SK-N-SH (cell line): ENCODE results near the gene LRRC8C. TPM values are rescaled to one million over a fixed set of nuclear protein-coding genes. Genes with fewer than 3 reads are reported as not detected.

Source experiments
- CTCF ChIA-PET: fragments of 300-600, 350-600 bp; formaldehyde crosslinking; extraction: SDS; loops from one replicate; lab custom pipeline; 2021; lab: Yijun Ruan, JAX
- POLR2A ChIA-PET: fragments of 350-600 bp; sonication (Branson Sonifier 250); formaldehyde crosslinking; extraction: SDS; loops from one replicate; lab custom pipeline; 2020; ENCODE audit warnings: antibody characterized with exemption, inconsistent platforms; lab: Yijun Ruan, JAX
- DNase-seq: peaks from one replicate; pipeline ENCODE4 v3.0.0; 2012
- H2AFZ ChIP-seq: fragments of 200-600 bp; sonication (generic); 2 replicates; pipeline ENCODE4 v1.8.1; 2016; ENCODE audit warnings: antibody characterized with exemption, mild to moderate bottlenecking, low read depth
- H3F3A ChIP-seq: fragments of 200-600 bp; sonication (generic); replicated peaks from 2 replicates; pipeline ENCODE3; 2016; ENCODE audit warnings: antibody characterized with exemption, mild to moderate bottlenecking; ENCODE audit not compliant: insufficient read depth
- H3K27ac ChIP-seq, 2 experiments: fragments of 200-500 bp in 1 of 2; fragments of 200-600 bp in 1 of 2; sonication (Bioruptor generic) in 1 of 2; sonication (generic), shearing (Covaris generic) in 1 of 2; 2 replicates each; pipeline versions ENCODE4 v1.5.1 to v1.6.1; 2014 to 2016; ENCODE audit warnings: low read depth in 2 of 2, inconsistent platforms in 1 of 2, low read length in 1 of 2, mild to moderate bottlenecking in 1 of 2, mixed read lengths in 1 of 2
- H3K27me3 ChIP-seq: fragments of 200-600 bp; sonication (generic), shearing (Covaris generic); 2 replicates; pipeline ENCODE4 v1.6.1; 2016; ENCODE audit warnings: mixed run types; ENCODE audit not compliant: insufficient read depth
- H3K36me3 ChIP-seq, 2 experiments: fragments of 200-500 bp in 1 of 2; fragments of 200-600 bp in 1 of 2; sonication (Bioruptor generic) in 1 of 2; sonication (generic) in 1 of 2; replicated peaks in 1 of 2; 2 replicates each; pipeline versions ENCODE3 to v1.5.1; 2014 to 2016; ENCODE audit warnings: low read length in 1 of 2, mild to moderate bottlenecking in 1 of 2; ENCODE audit not compliant: insufficient read depth in 2 of 2, control insufficient read depth in 1 of 2
- H3K4me1 ChIP-seq, 2 experiments: fragments of 200-500 bp in 1 of 2; fragments of 200-600 bp in 1 of 2; sonication (Bioruptor generic) in 1 of 2; sonication (generic), shearing (Covaris generic) in 1 of 2; 2 replicates each; pipeline versions ENCODE4 v1.5.1 to v1.6.1; 2014 to 2016; ENCODE audit warnings: low read depth in 1 of 2, low read length in 1 of 2, mixed run types in 1 of 2; ENCODE audit not compliant: insufficient read depth in 2 of 2, control insufficient read depth in 1 of 2
- H3K4me2 ChIP-seq: fragments of 200-600 bp; sonication (generic), shearing (Covaris generic); 2 replicates; pipeline ENCODE4 v1.6.1; 2017; ENCODE audit warnings: mixed run types
- H3K4me3 ChIP-seq, 2 experiments: fragments of 200-500 bp in 1 of 2; fragments of 200-600 bp in 1 of 2; sonication (Bioruptor generic) in 1 of 2; sonication (generic), shearing (Covaris generic) in 1 of 2; 2 replicates each; pipeline versions ENCODE4 v1.5.1 to v1.8.1; 2014 to 2016; ENCODE audit warnings: low read depth in 2 of 2, inconsistent platforms in 1 of 2, low read length in 1 of 2, mild to moderate bottlenecking in 1 of 2, mixed read lengths in 1 of 2, moderate library complexity in 1 of 2
- H3K79me2 ChIP-seq: fragments of 200-600 bp; sonication (generic); 2 replicates; pipeline ENCODE4 v1.8.1; 2017; ENCODE audit warnings: mild to moderate bottlenecking; ENCODE audit not compliant: insufficient read depth
- H3K9ac ChIP-seq: fragments of 200-600 bp; sonication (generic); 2 replicates; pipeline ENCODE4 v1.6.1; 2017; ENCODE audit warnings: mixed run types
- H3K9me2 ChIP-seq: fragments of 200-600 bp; sonication (generic); 2 replicates; pipeline ENCODE4 v1.6.1; 2017; ENCODE audit warnings: mixed run types
- H3K9me3 ChIP-seq: fragments of 200-600 bp; sonication (generic); 2 replicates; pipeline ENCODE4 v1.6.1; 2017; ENCODE audit warnings: mixed run types, mild to moderate bottlenecking, moderate library complexity
- H4K20me1 ChIP-seq: fragments of 200-600 bp; sonication (generic); 2 replicates; pipeline ENCODE4 v1.6.1; 2017; ENCODE audit warnings: mild to moderate bottlenecking, mixed run types; ENCODE audit not compliant: insufficient read depth
- CHD2 ChIP-seq: fragments of 150-350 bp; IDR thresholded peaks from 2 replicates; pipeline ENCODE4 v1.6.1; 2018; ENCODE audit warnings: low read length; ENCODE audit not compliant: partially characterized antibody
- CTCF ChIP-seq: fragments of 200-600 bp; sonication (generic); IDR thresholded peaks from 2 replicates; pipeline ENCODE4 v1.6.1; 2017; ENCODE audit warnings: antibody characterized with exemption, mild to moderate bottlenecking, moderate library complexity
- ELF1 ChIP-seq: IDR thresholded peaks from 2 replicates; pipeline ENCODE4 v1.4.0; 2012
- EP300 ChIP-seq, 2 experiments: IDR thresholded peaks; 2 replicates each; pipeline versions ENCODE4 v1.4.0 to v1.6.1; 2012; ENCODE audit warnings: borderline replicate concordance in 1 of 2, low read depth in 1 of 2, low read length in 1 of 2
- FOXJ3 ChIP-seq: sonication (generic); formaldehyde crosslinking; IDR thresholded peaks from 2 replicates; pipeline ENCODE4 v1.5.1; 2020; ENCODE audit warnings: mild to moderate bottlenecking, missing genetic modification reagents
- FOXM1 ChIP-seq: IDR thresholded peaks from 2 replicates; pipeline ENCODE4 v1.4.0; 2012; ENCODE audit warnings: low read depth, mild to moderate bottlenecking
- JUND ChIP-seq: IDR thresholded peaks from 2 replicates; pipeline ENCODE4 v1.4.0; 2012
- MAX ChIP-seq: IDR thresholded peaks from 2 replicates; pipeline ENCODE4 v1.4.0; 2012; ENCODE audit warnings: low read depth
- NFIC ChIP-seq: IDR thresholded peaks from 2 replicates; pipeline ENCODE4 v1.4.0; 2012; ENCODE audit warnings: borderline replicate concordance
- PBX3 ChIP-seq: IDR thresholded peaks from 2 replicates; pipeline ENCODE4; 2012
- RAD21 ChIP-seq: IDR thresholded peaks from 2 replicates; pipeline ENCODE4 v1.6.1; 2012; ENCODE audit warnings: mild to moderate bottlenecking, low read length
- RCOR1 ChIP-seq: fragments of 150-350 bp; IDR thresholded peaks from 2 replicates; pipeline ENCODE4 v1.6.1; 2017; ENCODE audit warnings: antibody characterized with exemption, low read length
- RXRA ChIP-seq: IDR thresholded peaks from 2 replicates; pipeline ENCODE4 v1.4.0; 2012; ENCODE audit warnings: low read depth, mild to moderate bottlenecking, borderline replicate concordance
- SIN3A ChIP-seq: IDR thresholded peaks from 2 replicates; pipeline ENCODE4 v1.6.1; 2012; ENCODE audit warnings: low read depth, mild to moderate bottlenecking, low read length, moderate library complexity, borderline replicate concordance
- TAF1 ChIP-seq: IDR thresholded peaks from 2 replicates; pipeline ENCODE4 v1.6.1; 2012; ENCODE audit warnings: low read depth, mild to moderate bottlenecking, low read length, moderate library complexity, borderline replicate concordance
- TCF12 ChIP-seq: IDR thresholded peaks from 2 replicates; pipeline ENCODE4 v1.4.0; 2012
- USF1 ChIP-seq: IDR thresholded peaks from 2 replicates; pipeline ENCODE4 v1.4.0; 2012; ENCODE audit warnings: low read depth, borderline replicate concordance
- USF2 ChIP-seq: fragments of 150-350 bp; IDR thresholded peaks from 2 replicates; pipeline ENCODE4 v1.6.1; 2017; ENCODE audit warnings: antibody characterized with exemption, low read length, low read depth, borderline replicate concordance
- WGBS: methylation state at CpG from one replicate; pipeline ENCODE4 v1.1.6; 2017; ENCODE audit warnings: low lambda C conversion rate; 5-methylcytosine and 5-hydroxymethylcytosine counted together
- polyA plus RNA-seq, 3 experiments: library from polyadenylated mRNA; depleted of rRNA; stranded (reverse); fragments of >200 nt; gene quantifications; 2 replicates each; pipeline ENCODE4 v1.2.3, GENCODE V29; 2012

The LRRC8C gene
- polyA plus RNA-seq, 1 of the 3 experiments (the other 2 are of a cell fraction), result 4.2 TPM

GRCh38 chr1:89659322-89660081, 26.6 kb downstream of the LRRC8C start:
- Histone ChIP-seq H3F3A (no peaks in the 10 kb centered on the region), H3K4me3 (no peak overlapping the region), H4K20me1 (no peaks in the 10 kb centered on the region), H3K4me1 (no peaks in the 10 kb centered on the region), H3K27ac (no peak overlapping the region), H3K79me2 (peaks cover 59% of the 10 kb centered on the region), H3K36me3 (no peaks in the 10 kb centered on the region), H3K4me2 (no peak overlapping the region)
- TF ChIP-seq FOXM1 (no peak), NFIC (no peak), PBX3 (no peak), SIN3A (no peak), USF1 (no peak), RXRA (no peak), JUND (no peak), MAX (no peak), RAD21 (no peak), TAF1 (no peak)
- TF ChIP-seq, all 33 proteins: peak for 0
- Histone ChIP-seq H3K27me3 (no peaks in the 10 kb centered on the region), H3K9me3 (no peaks in the 10 kb centered on the region), H3K9ac (no peak overlapping the region), H3K9me2 (no peaks in the 10 kb centered on the region), H2AFZ (no peak overlapping the region)
- 89% methylated on average over 5 of the region's 5 CpGs for WGBS
- ChIA-PET CTCF (interaction anchor here (0.8 to 1.9 kb wide), 3 partner anchors 28 to 328 kb away, joined by 3 to 8 read pairs (median 3); no protein-coding TSS in a partner anchor), POLR2A (no interaction called here)
- no peak for DNase-seq

- no peak overlapping the region for H3K4me2 ChIP-seq
- H3K27me3 ChIP-seq, result no peaks in the 10 kb centered on the region
- H3F3A ChIP-seq, result no peaks in the 10 kb centered on the region
- peaks cover 66% of the 10 kb centered on the region for H3K79me2 ChIP-seq
- H3K9ac ChIP-seq, result no peak overlapping the region
- no peak overlapping the region for H2AFZ ChIP-seq
- no peaks in the 10 kb centered on the region for H3K9me2 ChIP-seq
- H4K20me1 ChIP-seq, result no peaks in the 10 kb centered on the region
- H3K4me3 ChIP-seq, result no peak overlapping the region
- H3K27ac ChIP-seq, result no peak overlapping the region
- ChIA-PET CTCF (interaction anchor here (0.6 to 1.9 kb wide), 5 partner anchors 25 to 687 kb away, joined by 3 to 8 read pairs (median 3); no protein-coding TSS in a partner anchor), POLR2A (no interaction called here)
- 75% methylated on average over 3 of the region's 3 CpGs for WGBS
- DNase-seq, result no peak
- no peaks in the 10 kb centered on the region for H3K9me3 ChIP-seq
- H3K36me3 ChIP-seq, result no peaks in the 10 kb centered on the region
- H3K4me1 ChIP-seq, result no peaks in the 10 kb centered on the region
- no peak for TF ChIP-seq USF1
- no peak for TF ChIP-seq CHD2
- no peak for TF ChIP-seq FOXJ3 (CRISPR knock-in tag)
- no peak for TF ChIP-seq MAX
- TF ChIP-seq USF2, result no peak
- TF ChIP-seq CTCF, result no peak
- TF ChIP-seq TCF12, result no peak
- TF ChIP-seq ELF1, result no peak
- TF ChIP-seq RCOR1, result no peak
- TF ChIP-seq EP300 (IDR thresholded peaks at IDR 0.05; ENCODE audit: borderline replicate concordance in 1 of 2, low read depth in 1 of 2, low read length in 1 of 2), result no peak
Measured at GRCh38 chr1:89660224-89661061, 27.5 kb downstream of the LRRC8C start.
